ENCODE measurements around the gene CREB3L4. TPM values are rescaled to one million over a fixed set of nuclear protein-coding genes. Genes with fewer than 3 reads are reported as not detected.

Gene CREB3L4
- total RNA-seq, 4 donors from 2014 or later = 4.7 to 12.1 (median 8.7) TPM

GRCh38 chr1:153973071-153973470, 5.4 kb downstream of the CREB3L4 start:
- TF ChIP-seq CTCF (IDR thresholded peaks at IDR 0.05; ENCODE audit: low read depth) = no peak

GRCh38 chr1:153973525-153973924, 5.8 kb downstream of the CREB3L4 start:
- TF ChIP-seq CTCF (IDR thresholded peaks at IDR 0.05; ENCODE audit: low read depth) = no peak

- TF ChIP-seq CTCF (IDR thresholded peaks at IDR 0.05; ENCODE audit: low read depth) = no peak
Observed at GRCh38 chr1:153976819-153977249, 9.1 kb downstream of the CREB3L4 start.

- no peak for TF ChIP-seq CTCF (IDR thresholded peaks at IDR 0.05; ENCODE audit: low read depth)
Observed at GRCh38 chr1:153977250-153978240, 9.8 kb downstream of the CREB3L4 start, which contains the start of gene JTB. Gene JTB, minus strand, starts transcription at chr1:153977674. Its CDS starts 422 bp downstream, at chr1:153977252.

GRCh38 chr1:153978274-153978909, 10.7 kb downstream of the CREB3L4 start:
- TF ChIP-seq CTCF (IDR thresholded peaks at IDR 0.05; ENCODE audit: low read depth) = no peak

- no peak for TF ChIP-seq CTCF (IDR thresholded peaks at IDR 0.05; ENCODE audit: low read depth)
Observed at GRCh38 chr1:153984123-153984894, 16.6 kb downstream of the CREB3L4 start.
